ENCODE data around the gene RPL37A.

DNA sequence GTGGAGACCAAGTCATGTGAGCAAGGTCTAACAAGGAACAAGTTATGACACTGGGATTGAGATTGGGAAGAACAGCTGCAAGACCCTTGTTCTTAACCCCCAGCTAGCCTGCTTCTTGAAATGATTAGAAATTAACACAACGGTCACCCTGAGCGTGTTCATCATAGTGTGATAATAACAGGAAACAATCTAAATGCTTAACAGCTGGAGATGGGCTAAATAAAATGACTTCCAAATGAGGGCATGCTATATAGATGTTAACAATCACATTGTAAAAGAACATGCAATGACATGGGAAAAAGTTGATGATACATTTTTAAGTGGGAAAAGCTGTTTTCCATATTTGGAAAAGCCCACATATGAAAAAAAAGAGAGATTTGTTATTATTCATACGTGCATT is 47.6 kb downstream of the RPL37A start:
- no peak for TF ChIP-seq JUND (IDR thresholded peaks at IDR 0.05)
- TF ChIP-seq, protein P1, sequence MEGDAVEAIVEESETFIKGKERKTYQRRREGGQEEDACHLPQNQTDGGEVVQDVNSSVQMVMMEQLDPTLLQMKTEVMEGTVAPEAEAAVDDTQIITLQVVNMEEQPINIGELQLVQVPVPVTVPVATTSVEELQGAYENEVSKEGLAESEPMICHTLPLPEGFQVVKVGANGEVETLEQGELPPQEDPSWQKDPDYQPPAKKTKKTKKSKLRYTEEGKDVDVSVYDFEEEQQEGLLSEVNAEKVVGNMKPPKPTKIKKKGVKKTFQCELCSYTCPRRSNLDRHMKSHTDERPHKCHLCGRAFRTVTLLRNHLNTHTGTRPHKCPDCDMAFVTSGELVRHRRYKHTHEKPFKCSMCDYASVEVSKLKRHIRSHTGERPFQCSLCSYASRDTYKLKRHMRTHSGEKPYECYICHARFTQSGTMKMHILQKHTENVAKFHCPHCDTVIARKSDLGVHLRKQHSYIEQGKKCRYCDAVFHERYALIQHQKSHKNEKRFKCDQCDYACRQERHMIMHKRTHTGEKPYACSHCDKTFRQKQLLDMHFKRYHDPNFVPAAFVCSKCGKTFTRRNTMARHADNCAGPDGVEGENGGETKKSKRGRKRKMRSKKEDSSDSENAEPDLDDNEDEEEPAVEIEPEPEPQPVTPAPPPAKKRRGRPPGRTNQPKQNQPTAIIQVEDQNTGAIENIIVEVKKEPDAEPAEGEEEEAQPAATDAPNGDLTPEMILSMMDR (IDR thresholded peaks at IDR 0.05; ENCODE audit: low read depth, low read length, missing input control), result no peak
- no peak for TF ChIP-seq RAD21 (IDR thresholded peaks at IDR 0.05)
- TF ChIP-seq SP1 (IDR thresholded peaks at IDR 0.05), result no peak
- TF ChIP-seq REST (IDR thresholded peaks at IDR 0.05), result no peak
- no peak for TF ChIP-seq HNF4G (IDR thresholded peaks at IDR 0.05)
- no peak for TF ChIP-seq HNF4A (conservative IDR thresholded peaks at IDR 0.05)
- TF ChIP-seq GABPA (IDR thresholded peaks at IDR 0.05 in 1 of 2, conservative IDR thresholded peaks at IDR 0.05 in 1 of 2), result no peak
- no peak for TF ChIP-seq YY1 (IDR thresholded peaks at IDR 0.05)
- no peak for TF ChIP-seq TAF1 (conservative IDR thresholded peaks at IDR 0.05)
- TF ChIP-seq ZBTB33 (IDR thresholded peaks at IDR 0.05), result no peak
- TF ChIP-seq, protein P2, sequence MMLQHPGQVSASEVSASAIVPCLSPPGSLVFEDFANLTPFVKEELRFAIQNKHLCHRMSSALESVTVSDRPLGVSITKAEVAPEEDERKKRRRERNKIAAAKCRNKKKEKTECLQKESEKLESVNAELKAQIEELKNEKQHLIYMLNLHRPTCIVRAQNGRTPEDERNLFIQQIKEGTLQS (IDR thresholded peaks at IDR 0.05), result no peak

Data from liver (tissue), 3 donors.